ENCODE results near the gene SCLY.
"Not testable (repeated sequence)": the region's sequence is repeated elsewhere in the genome, so short reads cannot be mapped to it uniquely, and the experiment has no call there.

Gene SCLY, protein sequence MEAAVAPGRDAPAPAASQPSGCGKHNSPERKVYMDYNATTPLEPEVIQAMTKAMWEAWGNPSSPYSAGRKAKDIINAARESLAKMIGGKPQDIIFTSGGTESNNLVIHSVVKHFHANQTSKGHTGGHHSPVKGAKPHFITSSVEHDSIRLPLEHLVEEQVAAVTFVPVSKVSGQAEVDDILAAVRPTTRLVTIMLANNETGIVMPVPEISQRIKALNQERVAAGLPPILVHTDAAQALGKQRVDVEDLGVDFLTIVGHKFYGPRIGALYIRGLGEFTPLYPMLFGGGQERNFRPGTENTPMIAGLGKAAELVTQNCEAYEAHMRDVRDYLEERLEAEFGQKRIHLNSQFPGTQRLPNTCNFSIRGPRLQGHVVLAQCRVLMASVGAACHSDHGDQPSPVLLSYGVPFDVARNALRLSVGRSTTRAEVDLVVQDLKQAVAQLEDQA

DNA sequence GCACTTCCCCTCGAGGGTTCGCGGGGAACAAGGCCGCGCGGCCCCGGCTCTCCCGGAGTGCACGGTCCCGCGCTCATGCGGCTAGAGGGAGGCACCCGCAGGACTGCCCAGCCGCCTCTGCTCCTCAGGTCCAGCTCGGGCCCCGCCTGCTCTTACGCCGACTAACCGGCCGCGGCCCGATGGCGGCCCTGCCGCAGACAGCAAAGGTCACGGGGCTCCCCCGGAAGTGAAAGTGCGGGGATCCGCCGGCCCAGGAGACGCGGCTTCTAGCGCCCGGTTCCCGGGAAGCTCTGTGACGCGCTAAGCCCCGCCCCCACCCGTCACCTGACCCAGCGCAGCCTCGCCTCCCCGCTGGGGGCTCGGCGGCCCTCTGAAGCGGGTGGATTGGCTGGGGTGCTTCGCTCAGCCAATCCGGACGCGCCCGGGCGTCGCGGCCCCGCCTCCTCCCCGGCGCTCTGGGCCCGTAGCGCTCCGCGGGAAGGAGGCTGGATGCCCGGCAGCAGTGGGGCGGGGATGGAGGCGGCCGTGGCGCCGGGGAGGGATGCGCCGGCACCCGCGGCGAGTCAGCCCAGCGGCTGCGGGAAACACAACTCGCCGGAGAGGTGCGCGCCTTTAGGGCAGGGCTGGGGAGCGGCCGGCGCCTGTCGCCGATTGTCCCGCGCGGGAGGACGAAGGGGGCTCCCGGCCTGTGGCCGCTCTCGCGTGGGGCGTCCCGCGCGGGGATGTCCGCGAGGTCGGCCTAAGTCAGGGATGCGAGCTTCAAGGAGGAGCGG lies at the start of gene SCLY:
Gene SCLY (plus strand): TSS at position 460 of the 773 bp plus-strand sequence. CDS start 54 bp downstream, at position 514.
- DNase-seq (ENCODE audit: low read depth) = peak; percentile 92

DNA sequence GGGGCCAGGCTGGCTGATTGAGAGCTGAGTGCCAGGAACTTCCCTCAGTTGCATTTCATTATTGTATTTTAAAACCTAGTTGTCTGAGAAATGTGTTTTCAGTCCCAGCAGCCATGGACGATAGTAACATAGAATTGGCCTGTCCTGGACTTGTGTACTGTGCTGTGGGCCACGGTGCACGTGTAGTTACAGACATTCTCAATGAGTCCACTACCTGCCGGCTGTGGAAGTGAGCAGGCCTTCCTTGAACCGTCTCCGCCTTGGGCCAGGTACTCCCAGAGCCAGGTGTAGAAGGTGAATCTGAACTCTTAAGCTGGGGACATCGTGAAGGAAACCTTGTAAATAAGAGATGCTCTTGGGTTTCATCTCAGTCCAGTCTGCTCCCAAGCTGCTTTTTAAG lies 47.0 kb upstream of the SCLY start:
- no peak for DNase-seq (ENCODE audit: low read depth)

DNA sequence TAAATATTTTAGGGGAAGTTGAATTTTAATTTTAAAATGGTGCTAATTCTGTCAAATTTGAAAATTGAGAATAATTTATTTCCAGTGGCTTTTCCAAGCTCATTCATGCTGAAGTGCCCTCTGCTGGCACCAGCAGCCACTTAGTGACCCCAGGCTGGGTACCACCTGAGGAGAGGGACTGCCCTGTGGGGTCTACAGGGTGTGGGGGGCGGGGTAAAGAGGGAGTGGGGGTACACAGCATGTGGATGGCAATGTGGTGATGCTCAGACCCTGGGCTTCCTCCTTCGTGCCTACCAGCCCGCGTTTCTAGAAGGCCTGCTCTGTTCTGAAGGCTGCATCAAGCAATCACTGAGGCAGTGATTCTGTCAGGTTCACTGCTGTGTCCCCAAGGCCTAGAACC lies 45.1 kb upstream of the SCLY start:
- no peak for DNase-seq (ENCODE audit: low read depth)

DNA sequence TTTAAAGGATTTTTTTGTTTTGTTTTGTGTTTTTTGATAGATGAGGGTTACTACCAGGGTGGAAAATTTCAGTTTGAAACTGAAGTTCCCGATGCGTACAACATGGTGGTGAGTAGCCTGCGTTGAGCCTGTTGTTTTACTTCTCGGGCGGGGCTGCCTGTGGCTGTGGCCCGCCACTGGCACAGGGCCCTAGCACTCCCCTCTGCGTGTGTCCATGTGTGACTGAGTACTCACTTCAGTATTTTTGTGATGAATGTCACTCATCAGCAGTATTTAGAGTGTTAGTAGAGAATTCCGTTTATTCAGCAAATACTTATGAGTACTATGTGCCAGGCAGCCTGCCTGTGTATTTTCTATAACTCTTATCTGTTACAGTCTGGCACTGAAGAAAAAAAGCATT lies 44.3 kb upstream of the SCLY start:
- no peak for DNase-seq (ENCODE audit: low read depth)

DNA sequence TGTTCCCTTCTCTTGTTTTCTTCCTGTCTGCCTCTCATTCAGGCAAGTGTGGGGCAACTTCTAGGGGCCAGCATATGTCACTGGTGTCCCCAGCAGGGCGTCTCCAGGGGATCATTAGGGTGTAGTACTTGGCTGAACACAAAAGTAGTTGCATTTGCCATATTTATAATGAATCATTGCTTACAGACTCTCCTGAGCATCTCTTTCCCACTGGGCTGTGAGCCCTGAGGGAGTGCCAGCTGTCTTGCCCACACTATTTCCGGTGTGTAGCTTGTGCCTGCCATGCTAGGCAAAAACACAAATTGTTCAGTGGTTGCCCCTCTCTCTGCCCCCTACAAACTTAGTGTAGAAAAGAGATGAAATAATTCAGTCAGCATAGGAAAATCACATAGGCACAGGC lies 40.8 kb upstream of the SCLY start:
- no peak for DNase-seq (ENCODE audit: low read depth)

DNA sequence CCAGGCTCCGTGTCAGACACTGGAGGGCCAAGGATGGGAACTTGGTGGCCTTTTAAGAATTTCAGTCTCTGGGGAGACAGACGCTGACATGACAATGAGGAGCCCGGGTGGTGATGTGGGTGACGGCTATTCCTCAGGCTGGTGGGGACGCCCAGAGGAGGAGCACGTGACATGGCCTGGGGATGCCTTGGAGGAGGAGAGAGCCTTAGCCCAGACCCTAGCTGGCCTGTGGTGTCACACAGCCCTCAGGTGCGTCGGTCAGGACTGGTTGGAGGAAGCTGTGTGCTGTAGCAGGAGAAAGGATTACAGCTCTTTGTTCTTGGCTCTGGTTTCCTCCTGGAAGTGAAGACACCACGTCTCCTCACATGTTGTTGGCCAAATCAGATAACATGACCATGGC lies 40.0 kb upstream of the SCLY start:
- no peak for DNase-seq (ENCODE audit: low read depth)

DNA sequence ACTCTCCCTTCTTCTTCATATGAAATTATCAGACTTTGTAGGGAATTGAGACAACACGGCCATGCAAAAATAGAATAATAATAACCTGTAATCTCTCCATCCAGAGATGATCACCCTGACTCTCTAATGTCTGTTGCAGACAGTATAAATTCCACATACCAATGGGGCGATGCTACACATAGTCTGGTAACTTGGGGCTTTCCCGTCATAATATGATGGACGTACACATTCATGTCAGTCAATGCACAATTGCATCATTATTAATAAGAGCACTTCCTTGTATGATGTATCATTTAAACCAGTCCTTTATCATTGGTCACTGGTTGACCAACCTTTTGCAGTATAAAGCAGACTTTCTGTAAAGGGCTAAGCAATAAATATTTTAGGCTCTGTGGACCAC lies 39.5 kb upstream of the SCLY start:
- no peak for DNase-seq (ENCODE audit: low read depth)

DNA sequence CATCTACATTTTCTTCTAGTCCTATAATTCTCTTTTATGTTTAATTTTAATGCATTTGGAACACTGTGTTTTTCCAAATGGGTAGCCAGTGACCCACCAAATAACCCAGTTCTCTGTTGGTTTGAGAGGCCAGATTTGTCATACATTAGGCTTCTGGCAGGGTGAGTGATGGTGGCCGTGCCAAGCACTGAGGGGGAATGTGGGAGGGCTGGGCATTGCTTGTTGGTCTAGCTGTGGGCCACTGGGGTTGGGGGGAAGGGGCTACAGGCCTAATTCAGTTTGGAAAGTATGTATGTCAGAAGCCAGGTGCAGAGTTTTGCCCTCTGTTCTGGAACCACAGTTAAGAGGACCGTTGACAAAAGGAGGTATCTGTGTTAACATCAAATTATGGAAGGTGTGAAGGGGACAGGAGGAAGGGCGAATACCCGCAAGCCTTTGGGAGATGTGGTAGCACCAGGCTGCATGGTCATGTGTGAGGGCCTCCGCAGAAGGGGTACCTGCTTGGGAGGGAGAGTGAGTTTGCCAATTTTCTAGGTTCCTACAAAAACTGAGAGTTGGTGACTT lies 38.1 kb upstream of the SCLY start:
- DNase-seq (ENCODE audit: low read depth) = no peak

DNA sequence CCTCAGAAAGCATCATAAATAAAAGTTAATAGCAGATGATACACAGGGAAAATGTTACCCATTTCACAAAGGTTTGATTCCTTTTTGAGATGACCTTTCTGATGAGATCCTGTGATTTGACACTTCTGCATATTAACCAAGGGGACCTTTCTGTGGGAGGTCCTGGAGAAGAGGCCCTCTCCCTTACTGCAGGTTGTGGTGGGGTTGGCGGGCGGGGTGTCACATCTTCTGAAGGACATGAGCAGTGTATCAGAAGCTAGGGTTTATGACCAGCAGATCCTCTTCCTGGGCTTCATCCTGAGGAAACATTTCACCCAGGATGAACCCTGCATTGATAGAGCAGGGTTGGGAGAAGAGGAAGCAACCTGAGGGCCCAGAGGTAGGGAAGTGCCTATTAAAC lies 37.2 kb upstream of the SCLY start:
- DNase-seq (ENCODE audit: low read depth) = no peak

DNA sequence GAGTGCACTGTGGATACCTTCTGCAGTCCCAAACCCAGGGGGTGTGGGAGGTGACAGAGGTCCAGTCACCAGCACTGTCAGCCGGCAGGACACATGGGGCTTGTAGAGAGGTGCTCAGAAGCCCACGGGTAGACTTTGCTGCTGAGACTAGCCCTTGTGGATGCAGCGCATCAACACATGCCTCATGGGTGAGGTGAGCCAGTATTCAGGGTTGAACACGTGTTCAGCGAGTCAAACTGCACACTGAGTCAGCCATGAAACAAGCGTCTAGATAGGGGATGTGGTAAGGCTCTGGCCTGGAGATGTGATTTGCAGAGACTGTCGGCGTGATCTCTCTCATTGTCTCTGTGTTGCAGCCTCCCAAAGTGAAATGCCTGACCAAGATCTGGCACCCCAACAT lies 35.8 kb upstream of the SCLY start:
- peak; percentile 20 for DNase-seq (ENCODE audit: low read depth)

DNA sequence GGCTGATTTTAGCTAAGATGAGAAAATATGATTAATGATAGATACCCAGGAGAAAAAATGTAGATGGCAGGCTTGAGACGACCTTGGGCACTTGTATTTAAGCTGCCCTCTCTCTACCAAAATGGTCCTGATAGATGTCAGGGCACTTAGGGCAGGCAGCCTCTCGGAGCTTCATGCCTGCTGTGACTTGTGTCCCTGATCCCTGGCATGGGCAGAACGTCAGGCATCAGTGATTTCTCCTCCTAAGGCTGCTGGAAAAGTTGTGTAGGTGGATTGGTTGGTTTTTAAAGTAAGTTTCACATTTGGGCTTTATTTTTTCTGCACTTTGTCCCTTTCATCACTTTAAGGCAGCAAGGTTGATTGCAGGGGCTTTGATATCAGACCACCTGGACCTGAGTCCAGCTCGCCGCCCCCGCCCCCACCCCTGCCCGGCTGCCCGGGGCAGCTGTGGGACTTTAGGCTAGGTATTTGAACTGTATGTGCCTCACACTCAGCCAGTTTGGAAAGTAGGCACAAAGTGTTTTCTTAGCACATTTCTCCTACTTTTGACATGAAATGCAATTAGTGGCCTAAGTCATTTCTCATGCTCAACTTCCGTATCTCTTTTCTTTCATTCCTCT lies 35.0 kb upstream of the SCLY start:
- no peak for DNase-seq (ENCODE audit: low read depth)

DNA sequence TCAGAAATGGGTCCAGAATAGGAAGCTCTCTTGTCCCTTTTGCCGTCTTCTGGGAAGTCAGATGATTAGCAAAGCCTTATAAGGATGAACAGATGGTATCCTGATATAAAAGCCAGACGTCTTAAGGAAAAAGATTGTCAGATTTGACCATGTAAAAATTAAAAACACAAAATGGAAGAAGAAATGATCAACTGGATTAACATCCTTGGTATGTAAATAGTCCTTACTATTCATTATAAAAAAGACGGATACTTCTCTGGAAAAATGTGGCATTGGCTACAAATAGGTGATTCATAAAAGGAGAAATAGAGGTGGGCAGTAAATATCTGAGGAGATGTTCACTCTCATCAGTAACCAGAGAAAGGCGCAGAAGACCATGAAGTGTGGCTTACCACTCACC lies 33.7 kb upstream of the SCLY start:
- DNase-seq (ENCODE audit: low read depth) = no peak

DNA sequence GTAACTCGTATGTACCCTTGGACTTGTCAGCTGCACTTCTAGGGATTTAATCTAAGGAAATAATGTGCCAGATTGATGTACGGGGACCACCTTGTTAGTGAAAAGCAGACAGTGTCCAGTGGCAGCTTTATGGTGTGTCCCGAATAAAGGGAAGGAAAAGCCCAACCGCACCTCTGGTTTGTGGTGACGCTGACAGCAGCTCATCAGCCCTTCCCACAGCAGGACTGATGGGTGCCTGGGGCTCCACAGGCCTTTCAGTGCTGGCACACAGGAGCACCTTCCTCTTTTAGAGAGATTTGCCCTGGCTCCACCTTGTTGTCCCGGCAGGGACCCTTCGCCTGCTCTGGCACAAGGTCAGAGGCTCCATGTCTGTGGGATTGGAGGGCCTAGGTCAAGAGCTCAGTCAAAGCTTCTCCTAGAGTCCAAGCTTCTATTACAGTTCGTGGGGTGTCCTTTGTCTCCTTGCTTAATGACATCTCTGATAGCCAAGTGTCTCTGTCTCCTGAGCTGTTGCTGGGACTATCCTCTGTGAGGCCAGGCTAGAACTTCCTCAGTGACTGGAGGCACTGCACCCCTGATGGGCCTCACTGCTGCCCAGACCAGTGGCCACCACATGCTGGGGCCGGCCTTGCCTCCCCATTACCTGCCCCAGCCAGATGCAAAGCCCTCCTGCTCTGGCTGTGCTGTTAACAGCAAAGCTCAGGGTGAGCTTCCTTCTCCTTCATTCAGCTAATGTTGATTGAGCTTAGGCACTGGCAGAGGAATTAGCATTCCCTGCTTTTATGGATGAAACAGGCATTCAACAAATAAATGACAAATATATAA lies 33.0 kb upstream of the SCLY start:
- no peak for DNase-seq (ENCODE audit: low read depth)

DNA sequence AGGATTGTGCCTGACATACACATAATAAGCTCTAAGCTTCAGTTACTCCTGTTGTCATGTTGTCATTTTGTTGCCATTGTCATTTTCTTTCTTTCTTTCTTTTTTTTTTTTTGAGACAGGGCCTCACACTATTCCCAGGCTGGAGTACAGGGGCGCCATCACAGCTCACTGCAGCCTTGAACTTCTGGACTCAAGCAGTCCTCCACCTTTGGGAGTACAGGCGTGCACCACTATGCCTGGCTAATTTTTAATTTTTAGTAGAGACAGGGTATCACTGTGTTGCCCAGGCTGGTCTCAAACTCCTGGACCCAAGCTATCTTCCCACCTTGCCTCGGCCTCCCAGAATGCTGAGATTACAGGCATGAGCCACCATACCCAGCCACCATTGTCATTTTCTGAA lies 30.9 kb upstream of the SCLY start:
- DNase-seq (ENCODE audit: low read depth) = no peak

DNA sequence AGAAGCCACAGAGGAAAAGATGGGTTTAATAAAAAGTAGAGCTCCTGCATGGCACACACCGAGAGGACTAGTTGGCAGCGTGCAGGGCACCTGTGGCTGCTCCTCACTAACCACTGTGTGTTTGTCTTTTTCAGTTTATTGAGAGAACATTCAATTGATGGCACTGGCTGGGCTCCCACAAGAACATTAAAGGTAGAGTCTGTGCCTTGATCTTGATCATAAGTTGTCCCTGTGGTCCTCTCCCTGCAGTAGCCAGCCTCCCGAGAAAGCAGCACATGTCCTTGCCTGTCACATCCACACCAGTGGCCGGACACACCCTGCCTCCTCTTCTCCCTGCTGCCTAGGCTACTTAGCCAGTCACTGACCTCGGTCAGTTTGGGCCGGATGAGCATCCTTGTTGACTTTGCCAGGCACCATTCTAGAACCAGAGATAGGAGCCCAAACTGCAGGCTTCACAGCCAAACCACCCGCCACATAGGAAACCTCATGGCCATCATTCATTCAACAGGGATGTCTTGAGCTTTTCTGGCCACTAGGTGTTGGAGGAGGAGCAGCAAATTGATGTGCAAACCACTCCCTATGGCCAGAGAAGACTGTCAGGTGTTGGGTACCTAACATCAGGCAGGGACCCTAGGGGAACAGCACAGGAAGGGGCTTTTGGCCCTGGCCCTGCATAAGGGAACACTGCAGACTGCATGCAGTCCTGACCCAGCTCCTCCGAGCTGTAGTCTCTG lies 30.2 kb upstream of the SCLY start:
- DNase-seq (ENCODE audit: low read depth) = no peak

DNA sequence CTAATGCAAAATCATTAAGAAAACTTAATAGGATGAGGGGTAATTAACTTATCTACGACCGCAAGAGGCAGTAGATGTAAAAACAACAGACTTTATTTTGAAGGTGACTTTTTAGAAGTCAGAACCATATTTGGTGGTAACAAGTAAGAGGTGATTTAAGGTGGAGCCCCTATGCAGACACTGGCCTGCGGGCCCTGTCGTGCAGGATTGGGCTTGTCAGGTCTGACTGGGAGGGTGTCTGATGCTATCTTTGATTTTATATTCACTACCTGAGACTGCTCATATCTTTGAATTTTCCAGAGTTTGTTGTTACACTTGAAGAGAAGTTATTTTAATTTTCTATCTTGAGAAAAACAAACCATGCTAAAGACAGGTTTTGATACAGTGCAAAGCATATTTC lies 29.1 kb upstream of the SCLY start:
- DNase-seq (ENCODE audit: low read depth) = no peak

DNA sequence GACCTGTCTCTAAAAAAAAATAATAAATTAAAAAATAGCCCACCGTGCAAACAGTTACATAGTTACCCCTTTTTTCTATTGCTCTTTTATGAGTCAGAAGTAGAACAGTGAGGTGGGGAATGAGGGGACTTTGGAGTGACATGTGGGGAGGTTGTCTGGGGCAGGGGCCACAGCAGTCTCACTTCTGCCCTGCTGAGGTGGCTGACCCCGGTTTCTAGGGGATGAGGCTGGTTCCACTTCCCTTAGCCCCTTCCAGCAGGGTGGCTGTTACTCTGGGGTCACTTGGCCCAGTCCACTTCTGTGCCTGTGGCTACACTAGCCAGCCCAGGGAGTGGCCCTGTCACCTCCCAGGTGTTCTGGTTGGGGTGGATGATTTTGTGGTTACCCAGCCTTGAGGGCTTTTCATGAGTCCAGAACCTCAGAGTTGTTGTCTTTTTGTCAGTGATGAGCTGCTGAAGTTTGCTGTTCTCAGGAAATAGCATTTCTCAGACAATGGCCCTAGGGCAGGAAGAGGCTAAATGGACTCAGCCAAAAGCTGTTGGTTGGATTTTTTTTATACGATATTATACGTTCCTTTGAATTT lies 28.0 kb upstream of the SCLY start:
- no peak for DNase-seq (ENCODE audit: low read depth)

DNA sequence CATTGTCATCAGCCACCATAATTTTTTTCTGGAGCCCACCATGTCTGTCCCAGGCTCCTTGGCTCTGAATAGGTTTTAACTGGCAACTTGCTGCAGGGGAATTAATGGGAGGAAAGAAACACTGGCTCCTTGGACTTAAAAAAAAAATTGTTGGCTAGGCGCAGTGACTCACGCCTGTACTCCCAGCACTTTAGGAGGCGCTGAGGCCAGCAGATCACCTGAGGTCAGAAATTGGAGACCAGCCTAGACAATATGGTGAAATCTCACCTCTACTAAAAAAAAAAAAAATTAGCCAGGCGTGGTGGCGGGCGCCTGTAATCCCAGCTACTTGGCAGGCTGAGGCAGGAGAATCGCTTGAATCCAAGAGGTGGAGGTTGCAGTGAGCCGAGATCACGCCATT lies 26.8 kb upstream of the SCLY start:
- not testable (repeated sequence) for DNase-seq (ENCODE audit: low read depth)

DNA sequence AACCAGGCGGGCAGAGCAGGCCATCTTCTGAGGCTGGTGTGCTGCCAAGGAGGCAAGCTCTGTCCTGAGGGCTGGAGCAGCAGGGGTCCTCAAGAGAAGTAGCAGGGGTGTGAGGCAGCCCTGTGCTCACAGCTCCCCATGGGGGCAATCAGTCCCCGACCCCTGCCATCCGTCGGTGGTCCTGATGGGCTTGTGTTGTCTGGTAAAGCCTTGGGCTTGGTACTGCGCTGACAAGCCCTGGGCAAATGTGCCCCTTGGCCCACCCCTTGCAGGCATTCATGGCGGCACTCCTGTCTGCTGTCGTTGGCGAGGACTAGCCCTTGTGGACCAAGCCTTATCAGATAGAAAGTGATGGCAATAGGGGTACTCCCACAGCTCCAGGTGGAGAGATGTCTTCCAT lies 22.6 kb upstream of the SCLY start:
- no peak for DNase-seq (ENCODE audit: low read depth)

DNA sequence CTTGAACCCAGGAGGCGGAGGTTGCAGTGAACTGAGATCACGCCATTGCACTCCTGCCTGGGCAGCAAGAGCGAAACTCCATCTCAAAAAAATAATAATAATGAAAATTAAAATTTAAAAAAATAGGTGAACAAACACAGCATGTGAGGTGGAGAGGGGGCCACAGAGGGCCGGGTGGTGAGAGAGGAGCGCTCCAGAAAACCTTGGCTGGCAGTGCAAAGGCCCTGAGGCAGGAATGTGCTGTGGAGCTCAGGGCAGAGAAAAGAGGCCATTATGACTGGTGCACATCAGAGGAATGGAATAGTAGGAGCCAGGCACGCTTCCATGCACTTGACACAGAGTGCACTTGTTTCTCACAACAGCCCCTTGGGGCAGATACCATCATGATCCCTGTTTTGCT lies 21.6 kb upstream of the SCLY start:
- no peak for DNase-seq (ENCODE audit: low read depth)

DNA sequence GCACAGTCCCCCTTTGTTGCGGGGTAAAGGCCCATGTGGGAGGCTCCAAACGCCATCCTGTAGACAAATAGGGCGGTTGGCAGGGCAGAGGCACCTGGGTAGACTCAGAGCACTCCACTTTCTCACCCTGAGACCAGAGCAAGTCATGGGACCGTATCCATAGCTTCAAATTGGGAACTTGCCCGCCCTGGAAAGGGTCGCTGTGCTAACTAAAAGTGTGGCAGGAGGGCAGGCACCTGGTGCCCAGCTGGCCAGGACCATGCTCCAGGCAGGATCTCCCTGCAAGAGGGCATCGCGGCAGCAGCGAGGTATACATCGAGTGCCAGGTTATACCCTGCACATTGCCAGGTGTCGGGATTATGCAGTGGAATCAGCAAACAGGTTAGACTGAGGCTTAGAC lies 20.8 kb upstream of the SCLY start:
- DNase-seq (ENCODE audit: low read depth) = no peak

All from stimulated activated CD8-positive, alpha-beta memory T cell treated with anti-CD3 and anti-CD28 coated beads, Interleukin-7, amount 100 ng/mL, for 24 hours (primary cell).